ENCODE measurements around the gene SLC12A8.
A peak's percentile ranks its signal among the peaks of the same experiment; 100 is the strongest.

SLC12A8 gene

DNA sequence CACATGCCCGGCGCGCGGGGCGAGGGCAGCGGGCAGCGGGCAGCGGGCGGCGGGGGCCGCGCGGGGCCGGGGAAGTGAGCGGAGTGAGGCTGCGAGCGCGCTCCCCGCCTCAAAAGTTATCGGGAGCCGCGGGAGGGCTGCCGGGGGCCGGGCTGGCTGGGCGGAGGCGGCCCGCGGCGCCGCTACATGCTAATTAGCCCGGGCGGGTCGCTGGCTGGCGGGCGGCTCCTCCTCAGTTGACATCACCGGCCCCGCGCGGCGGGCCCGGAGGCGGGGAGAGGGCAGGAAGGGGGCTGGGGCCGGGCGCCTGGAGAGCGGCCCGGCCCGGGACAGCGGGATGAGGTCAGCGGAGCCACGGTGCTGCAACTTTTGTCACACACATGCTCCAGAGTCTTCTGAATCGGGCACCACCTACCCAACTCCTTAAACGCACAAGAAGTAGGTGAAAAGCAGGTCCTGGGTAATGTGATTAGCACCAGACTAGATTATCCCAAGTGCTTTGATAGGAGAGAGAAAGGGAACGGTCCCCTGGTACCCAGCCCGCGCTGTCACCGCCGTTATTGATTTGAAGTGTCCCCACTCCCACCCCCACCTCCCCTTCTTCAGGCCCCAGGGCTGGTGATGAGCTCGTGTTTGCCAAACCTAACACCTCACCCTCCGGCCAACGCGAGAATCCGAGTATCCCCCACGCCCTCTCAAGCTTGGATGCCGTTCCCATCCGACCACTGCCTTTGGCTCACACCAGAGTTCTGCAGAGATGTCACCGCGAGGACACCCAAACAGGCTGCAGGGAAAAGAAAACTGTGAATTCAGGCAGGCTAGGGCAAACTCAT lies 156.4 kb downstream of the SLC12A8 start, which contains the start of gene HEG1:
HEG1 (minus strand) TSS at position 85 of the 833 bp plus-strand sequence. CDS start 107 bp downstream, outside the sequence.
- DNase-seq (ENCODE audit: low spot score) = peak; percentile 96
- TF ChIP-seq, protein P1, sequence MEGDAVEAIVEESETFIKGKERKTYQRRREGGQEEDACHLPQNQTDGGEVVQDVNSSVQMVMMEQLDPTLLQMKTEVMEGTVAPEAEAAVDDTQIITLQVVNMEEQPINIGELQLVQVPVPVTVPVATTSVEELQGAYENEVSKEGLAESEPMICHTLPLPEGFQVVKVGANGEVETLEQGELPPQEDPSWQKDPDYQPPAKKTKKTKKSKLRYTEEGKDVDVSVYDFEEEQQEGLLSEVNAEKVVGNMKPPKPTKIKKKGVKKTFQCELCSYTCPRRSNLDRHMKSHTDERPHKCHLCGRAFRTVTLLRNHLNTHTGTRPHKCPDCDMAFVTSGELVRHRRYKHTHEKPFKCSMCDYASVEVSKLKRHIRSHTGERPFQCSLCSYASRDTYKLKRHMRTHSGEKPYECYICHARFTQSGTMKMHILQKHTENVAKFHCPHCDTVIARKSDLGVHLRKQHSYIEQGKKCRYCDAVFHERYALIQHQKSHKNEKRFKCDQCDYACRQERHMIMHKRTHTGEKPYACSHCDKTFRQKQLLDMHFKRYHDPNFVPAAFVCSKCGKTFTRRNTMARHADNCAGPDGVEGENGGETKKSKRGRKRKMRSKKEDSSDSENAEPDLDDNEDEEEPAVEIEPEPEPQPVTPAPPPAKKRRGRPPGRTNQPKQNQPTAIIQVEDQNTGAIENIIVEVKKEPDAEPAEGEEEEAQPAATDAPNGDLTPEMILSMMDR (IDR thresholded peaks at IDR 0.05; ENCODE audit: extremely low read depth, missing control alignments) = no peak

DNA sequence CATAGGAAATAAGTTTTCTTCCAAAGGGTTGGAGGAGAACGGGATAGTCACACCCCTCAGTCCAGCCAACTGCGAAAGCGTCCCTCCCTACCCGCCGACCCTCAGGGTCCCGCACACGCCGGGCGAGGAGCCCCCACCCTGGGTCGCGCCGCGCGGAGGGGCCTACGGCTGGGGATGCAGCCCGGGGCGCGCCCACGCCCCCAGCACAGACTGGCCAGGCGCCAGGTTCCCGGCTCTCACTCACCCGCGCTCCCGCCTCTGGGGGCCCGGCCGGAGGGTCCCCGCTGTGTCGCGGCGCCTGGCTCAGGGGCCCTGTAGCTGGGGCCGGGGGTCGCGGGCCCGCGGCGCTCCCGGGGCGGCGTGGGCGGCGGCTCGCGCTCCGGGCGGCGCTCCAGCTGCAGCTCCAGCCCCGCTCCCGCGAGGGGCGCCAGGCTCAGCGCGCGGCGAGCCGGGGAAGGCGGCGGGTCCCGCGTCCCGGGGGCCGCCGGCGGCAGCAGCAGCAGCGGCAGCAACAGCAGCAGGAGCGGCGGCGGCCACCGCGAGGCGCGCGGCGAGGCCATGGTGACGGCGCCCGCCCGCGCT lies 157.1 kb downstream of the SLC12A8 start:
- TF ChIP-seq, protein P1 (IDR thresholded peaks at IDR 0.05; ENCODE audit: extremely low read depth, missing control alignments) = no peak
- DNase-seq (ENCODE audit: low spot score) = peak; percentile 80

DNA sequence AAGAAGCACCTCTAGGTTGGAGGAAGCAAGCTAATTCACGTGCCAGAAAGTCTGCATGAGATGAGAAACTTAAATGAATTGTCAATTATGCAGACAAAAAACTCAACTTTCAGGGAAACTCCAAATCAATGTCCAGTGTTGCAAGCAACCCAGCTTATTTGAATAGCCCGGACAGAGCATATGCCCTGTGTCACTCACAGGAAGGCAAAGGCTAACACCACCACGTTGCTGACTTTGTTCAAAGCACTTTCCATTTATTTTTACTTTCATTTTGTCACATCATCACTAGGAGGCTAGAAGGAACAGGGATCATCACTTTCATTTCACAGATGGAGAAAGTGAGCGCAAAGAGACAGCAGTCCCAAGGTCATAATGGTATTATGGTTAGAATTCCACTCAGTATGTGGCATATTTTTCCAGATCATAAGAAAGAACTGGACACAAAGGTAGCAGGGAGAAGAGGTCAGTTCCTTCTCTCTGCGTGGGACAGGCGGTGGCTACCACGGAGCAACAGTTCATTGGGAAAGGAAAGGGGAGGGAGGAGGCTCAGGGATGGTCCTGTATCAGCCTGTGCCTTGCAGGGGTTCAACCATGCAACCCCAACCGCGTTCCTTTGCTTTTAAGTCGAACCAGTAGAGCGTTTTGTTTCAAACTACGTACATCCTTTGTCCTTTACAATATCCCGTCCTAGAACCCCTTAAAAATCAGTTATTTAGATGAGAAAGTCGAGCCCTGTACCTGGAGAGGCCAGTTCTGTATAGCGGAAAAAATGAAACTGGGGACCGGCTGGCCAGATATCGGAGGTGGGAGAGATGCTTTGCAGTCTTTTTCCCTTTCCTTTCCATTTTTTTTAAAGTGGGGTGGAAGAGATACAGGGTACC lies 157.9 kb downstream of the SLC12A8 start:
- peak; percentile 84 for DNase-seq (ENCODE audit: low spot score)

DNA sequence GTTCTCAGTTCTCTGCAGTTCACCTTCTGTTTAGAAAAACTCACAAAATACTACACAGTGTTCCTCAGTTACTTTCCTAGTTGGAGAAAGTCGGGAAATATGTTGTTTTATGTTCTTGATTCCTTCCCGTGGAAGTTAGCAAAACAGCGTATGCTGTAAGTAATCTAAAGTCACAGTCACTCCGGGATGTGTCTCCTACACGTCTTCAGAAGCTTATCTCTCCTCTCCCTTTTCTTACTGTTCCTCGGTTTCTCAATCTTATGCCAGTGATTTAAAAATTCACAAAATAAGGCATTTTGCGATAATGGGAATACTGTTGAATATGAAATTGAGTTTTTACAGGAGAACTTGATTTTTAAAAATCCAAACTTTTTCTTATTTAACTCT lies 158.5 kb downstream of the SLC12A8 start:
- TF ChIP-seq, protein P1 (IDR thresholded peaks at IDR 0.05; ENCODE audit: extremely low read depth, missing control alignments) = no peak
- DNase-seq (ENCODE audit: low spot score) = no peak

More for the DNA sequence above, 157.9 kb downstream of the SLC12A8 start:
- TF ChIP-seq, protein P1 (IDR thresholded peaks at IDR 0.05; ENCODE audit: extremely low read depth, missing control alignments) = no peak

DNA sequence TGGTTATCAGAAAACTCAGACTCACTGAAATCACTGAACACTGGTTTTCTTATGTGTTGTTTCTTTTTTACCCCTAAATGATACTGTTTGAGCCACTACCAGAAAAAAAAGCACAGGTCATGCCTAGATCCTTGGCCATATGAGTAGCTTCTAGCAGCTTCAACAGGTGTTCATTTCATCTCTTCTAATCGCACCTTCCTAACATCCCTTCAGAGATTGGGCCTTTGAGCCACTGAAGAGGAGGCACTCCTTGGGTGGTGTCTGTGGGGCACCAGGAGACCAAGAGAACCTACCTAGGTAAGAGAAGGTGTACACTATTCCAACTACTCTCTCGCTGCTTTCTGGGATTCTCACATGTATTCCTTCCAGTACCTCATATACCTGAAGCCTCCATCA lies 159.2 kb downstream of the SLC12A8 start:
- TF ChIP-seq, protein P1 (IDR thresholded peaks at IDR 0.05; ENCODE audit: extremely low read depth, missing control alignments) = no peak
- no peak for DNase-seq (ENCODE audit: low spot score)

DNA sequence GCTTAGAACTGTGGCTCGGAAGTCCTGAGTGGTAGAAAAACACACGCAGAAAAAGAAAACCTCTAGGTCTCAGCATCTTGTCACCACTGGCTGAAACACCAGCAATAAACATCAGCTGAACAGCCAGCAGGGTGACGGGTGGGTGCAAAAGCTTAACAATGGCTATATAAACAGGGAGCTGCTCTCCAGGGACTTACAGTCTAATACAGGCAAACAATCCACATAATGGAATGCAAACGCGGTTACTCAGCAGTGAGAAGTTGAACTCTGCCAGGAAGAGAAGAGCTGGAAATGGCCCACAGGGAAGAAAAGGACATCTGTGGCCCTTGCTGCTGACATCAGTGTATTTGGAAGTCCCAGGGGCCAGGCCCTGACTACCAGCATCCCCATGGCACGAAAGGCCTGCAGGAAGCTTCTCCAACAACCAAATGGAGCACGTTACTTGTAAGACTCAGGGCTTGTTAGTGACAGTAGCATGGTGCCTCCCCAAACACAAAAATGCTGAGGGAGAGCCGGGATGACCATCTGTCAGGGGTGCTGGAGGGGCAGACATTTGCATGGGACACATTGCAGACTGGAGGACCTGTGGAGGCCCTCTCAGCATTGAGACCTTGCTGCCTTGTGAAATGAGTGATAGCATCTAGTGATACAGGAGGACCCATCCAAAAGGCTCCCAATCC lies 159.8 kb downstream of the SLC12A8 start:
- TF ChIP-seq, protein P1 (IDR thresholded peaks at IDR 0.05; ENCODE audit: extremely low read depth, missing control alignments) = no peak
- DNase-seq (ENCODE audit: low spot score) = no peak

Data from GM20000 (cell line).